ENCODE results near the gene L3MBTL4. TPM values are rescaled to one million over a fixed set of nuclear protein-coding genes. Genes with fewer than 3 reads are reported as not detected.
"Not testable (repeated sequence)": the region's sequence is repeated elsewhere in the genome, so short reads cannot be mapped to it uniquely, and the experiment has no call there.

L3MBTL4 gene
- total RNA-seq, 2 donors from 2014 or later: 4.6 to 7.2 TPM

DNA sequence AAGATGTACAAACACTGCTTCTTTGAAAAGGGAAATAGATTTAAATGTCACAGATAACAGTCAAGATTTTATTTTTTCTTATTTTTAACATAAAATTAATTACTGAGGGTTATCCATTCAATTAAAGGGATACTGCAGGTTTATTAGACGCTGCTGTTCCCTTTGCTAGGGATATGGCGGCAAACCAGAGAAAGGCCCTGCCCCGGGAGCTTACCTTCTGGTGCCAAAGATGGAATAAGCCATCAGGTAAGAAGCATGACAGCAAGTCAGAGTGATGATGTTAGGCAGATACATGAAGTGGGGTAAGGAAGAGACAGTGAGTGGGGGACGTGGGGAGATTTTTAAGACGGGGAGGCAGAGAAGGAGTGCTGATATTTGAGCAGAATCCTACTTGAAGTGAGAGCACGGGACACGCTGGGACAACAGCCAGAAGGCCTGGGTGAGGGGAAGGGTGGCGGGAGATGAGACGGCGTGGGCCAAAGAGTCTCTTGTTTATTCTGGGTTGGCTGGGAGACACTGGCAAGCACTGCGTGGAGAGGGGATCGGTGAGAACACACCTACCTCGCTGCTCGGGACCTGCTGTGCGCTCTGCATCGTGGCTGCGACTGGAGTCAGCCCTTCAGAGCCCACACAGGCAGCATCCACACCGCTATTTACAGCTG lies 268.9 kb downstream of the L3MBTL4 start:
- no peaks in the 10 kb centered on the region for H3K27me3 Mint-ChIP-seq (ENCODE audit: insufficient read depth)
- peaks cover 5% of the 10 kb centered on the region for H3K4me1 Mint-ChIP-seq
- no peak overlapping the region for H3K4me3 ChIP-seq (ENCODE audit: low read length)
- 92 to 97% methylated on average over 16 to 18 of the region's 18 CpGs for WGBS, 2 experiments (ENCODE audit: insufficient coverage in 1 of 2, insufficient read length in 1 of 2)
- no peak overlapping the region for H3K4me3 Mint-ChIP-seq
- no peaks in the 10 kb centered on the region for H3K36me3 Mint-ChIP-seq (ENCODE audit: low read depth)
- H3K9me3 ChIP-seq (ENCODE audit: control insufficient read depth, low read length): no peaks in the 10 kb centered on the region
- H3K27me3 ChIP-seq (ENCODE audit: control insufficient read depth, insufficient read depth, low read length, poor library complexity, severe bottlenecking): no peaks in the 10 kb centered on the region
- no peaks in the 10 kb centered on the region for H3K9me3 Mint-ChIP-seq
- TF ChIP-seq, protein P1, sequence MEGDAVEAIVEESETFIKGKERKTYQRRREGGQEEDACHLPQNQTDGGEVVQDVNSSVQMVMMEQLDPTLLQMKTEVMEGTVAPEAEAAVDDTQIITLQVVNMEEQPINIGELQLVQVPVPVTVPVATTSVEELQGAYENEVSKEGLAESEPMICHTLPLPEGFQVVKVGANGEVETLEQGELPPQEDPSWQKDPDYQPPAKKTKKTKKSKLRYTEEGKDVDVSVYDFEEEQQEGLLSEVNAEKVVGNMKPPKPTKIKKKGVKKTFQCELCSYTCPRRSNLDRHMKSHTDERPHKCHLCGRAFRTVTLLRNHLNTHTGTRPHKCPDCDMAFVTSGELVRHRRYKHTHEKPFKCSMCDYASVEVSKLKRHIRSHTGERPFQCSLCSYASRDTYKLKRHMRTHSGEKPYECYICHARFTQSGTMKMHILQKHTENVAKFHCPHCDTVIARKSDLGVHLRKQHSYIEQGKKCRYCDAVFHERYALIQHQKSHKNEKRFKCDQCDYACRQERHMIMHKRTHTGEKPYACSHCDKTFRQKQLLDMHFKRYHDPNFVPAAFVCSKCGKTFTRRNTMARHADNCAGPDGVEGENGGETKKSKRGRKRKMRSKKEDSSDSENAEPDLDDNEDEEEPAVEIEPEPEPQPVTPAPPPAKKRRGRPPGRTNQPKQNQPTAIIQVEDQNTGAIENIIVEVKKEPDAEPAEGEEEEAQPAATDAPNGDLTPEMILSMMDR (conservative IDR thresholded peaks at IDR 0.05): no peak
- no peak overlapping the region for H3K9ac ChIP-seq (ENCODE audit: extremely low read depth, low read length, poor library complexity, severe bottlenecking)
- H3K36me3 ChIP-seq (ENCODE audit: control insufficient read depth, insufficient read depth, low read length): no peaks in the 10 kb centered on the region
- no peaks in the 10 kb centered on the region for H3K4me1 ChIP-seq (ENCODE audit: control insufficient read depth, insufficient read depth, low read length)
- H3K27ac Mint-ChIP-seq: no peak overlapping the region
- DNase-seq: no peak
- H3K27ac ChIP-seq (ENCODE audit: low read depth, low read length): no peak overlapping the region

DNA sequence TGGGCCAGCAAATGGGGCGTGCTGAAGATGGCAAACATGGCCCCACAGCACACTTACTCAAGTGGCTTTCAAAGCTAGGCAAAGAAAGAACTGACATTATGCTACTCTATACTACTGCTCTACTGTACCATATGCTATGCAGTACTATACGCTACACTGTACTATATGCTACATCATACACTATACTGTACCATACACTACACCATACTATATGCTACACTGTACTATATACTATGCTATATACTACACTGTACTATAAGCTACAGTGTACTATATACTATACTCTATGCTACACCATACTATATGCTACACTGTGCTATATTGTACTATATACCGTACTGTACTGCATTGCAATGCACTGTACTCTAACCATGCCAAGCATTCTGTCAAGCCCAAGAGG lies 275.7 kb downstream of the L3MBTL4 start:
- peaks cover 16% of the 10 kb centered on the region for H3K36me3 Mint-ChIP-seq (ENCODE audit: low read depth)
- H3K36me3 ChIP-seq (ENCODE audit: control insufficient read depth, insufficient read depth, low read length): no peaks in the 10 kb centered on the region
- TF ChIP-seq, protein P1 (conservative IDR thresholded peaks at IDR 0.05): no peak
- H3K9ac ChIP-seq (ENCODE audit: extremely low read depth, low read length, poor library complexity, severe bottlenecking): no peak overlapping the region
- no peaks in the 10 kb centered on the region for H3K27me3 ChIP-seq (ENCODE audit: control insufficient read depth, insufficient read depth, low read length, poor library complexity, severe bottlenecking)
- peaks cover 26% of the 10 kb centered on the region for H3K9me3 Mint-ChIP-seq
- no peaks in the 10 kb centered on the region for H3K4me1 ChIP-seq (ENCODE audit: control insufficient read depth, insufficient read depth, low read length)
- H3K27ac ChIP-seq (ENCODE audit: low read depth, low read length): no peak overlapping the region
- no peaks in the 10 kb centered on the region for H3K9me3 ChIP-seq (ENCODE audit: control insufficient read depth, low read length)
- no peaks in the 10 kb centered on the region for H3K27me3 Mint-ChIP-seq (ENCODE audit: insufficient read depth)
- 92 to 93% methylated on average over 3 of the region's 3 CpGs for WGBS, 2 experiments (ENCODE audit: insufficient coverage in 1 of 2, insufficient read length in 1 of 2)
- DNase-seq: no peak
- no peak overlapping the region for H3K4me3 Mint-ChIP-seq
- no peaks in the 10 kb centered on the region for H3K4me1 Mint-ChIP-seq
- H3K27ac Mint-ChIP-seq: no peak overlapping the region
- H3K4me3 ChIP-seq (ENCODE audit: low read length): no peak overlapping the region

DNA sequence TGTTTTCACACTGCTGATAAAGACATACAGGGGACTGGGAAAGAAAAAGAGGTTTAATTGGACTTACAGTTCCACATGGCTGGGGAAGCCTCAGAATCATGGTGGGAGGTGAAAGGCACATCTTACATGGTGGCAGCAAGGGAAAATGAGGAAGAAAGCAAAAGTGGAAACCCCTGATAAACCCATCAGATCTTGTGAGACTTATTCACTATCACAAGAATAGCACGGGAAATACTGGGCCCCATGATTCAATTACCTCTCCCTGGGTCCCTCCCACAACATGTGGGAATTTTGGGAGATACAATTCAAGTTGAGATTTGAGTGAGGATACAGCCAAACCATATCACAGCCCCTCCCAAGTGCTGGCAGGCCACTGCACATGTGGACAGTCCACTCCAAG lies 278.8 kb downstream of the L3MBTL4 start:
- Mint-ChIP-seq H3K36me3 (ENCODE audit: low read depth) (peaks cover 16% of the 10 kb centered on the region), H3K9me3 (peaks cover 29% of the 10 kb centered on the region)
- H3K4me1 Mint-ChIP-seq; H3K27ac ChIP-seq (ENCODE audit: low read depth, low read length); H3K4me3 Mint-ChIP-seq; H3K4me3 ChIP-seq (ENCODE audit: low read length); H3K27ac Mint-ChIP-seq; H3K9me3 ChIP-seq (ENCODE audit: control insufficient read depth, low read length); DNase-seq; H3K9ac ChIP-seq (ENCODE audit: extremely low read depth, low read length, poor library complexity, severe bottlenecking); H3K27me3 ChIP-seq (ENCODE audit: control insufficient read depth, insufficient read depth, low read length, poor library complexity, severe bottlenecking); H3K27me3 Mint-ChIP-seq (ENCODE audit: insufficient read depth); H3K36me3 ChIP-seq (ENCODE audit: control insufficient read depth, insufficient read depth, low read length); H3K4me1 ChIP-seq (ENCODE audit: control insufficient read depth, insufficient read depth, low read length): not testable (repeated sequence)
- 91% methylated on average over 1 of the region's 1 CpG; no CpG with 5 or more reads in 1 of the 2 experiments for WGBS, 2 experiments (ENCODE audit: insufficient coverage in 1 of 2, insufficient read length in 1 of 2)

DNA sequence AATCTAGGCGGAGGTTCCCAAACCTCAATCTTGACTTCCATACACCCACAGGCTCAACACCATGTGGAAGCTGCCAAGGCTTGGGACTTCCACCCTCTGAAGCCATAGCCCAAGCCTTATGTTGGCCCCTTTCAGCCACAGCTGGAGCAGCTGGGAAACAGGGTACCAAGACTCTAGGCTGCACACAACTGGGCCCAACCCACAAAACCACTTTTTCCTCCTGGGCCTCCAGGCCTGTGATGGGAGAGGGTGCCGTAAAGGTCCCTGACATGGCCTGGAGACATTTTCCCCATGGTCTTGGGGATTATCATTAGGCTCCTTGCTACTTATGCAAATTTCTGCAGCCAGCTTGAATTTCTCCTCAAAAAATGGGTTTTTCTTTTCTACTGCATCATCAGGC lies 279.7 kb downstream of the L3MBTL4 start:
- not testable (repeated sequence) for DNase-seq; H3K4me3 Mint-ChIP-seq; H3K9me3 ChIP-seq (ENCODE audit: control insufficient read depth, low read length); H3K27me3 Mint-ChIP-seq (ENCODE audit: insufficient read depth); H3K4me1 ChIP-seq (ENCODE audit: control insufficient read depth, insufficient read depth, low read length); H3K27me3 ChIP-seq (ENCODE audit: control insufficient read depth, insufficient read depth, low read length, poor library complexity, severe bottlenecking); H3K9ac ChIP-seq (ENCODE audit: extremely low read depth, low read length, poor library complexity, severe bottlenecking); H3K4me1 Mint-ChIP-seq; H3K4me3 ChIP-seq (ENCODE audit: low read length); H3K36me3 ChIP-seq (ENCODE audit: control insufficient read depth, insufficient read depth, low read length); H3K27ac Mint-ChIP-seq; H3K27ac ChIP-seq (ENCODE audit: low read depth, low read length)
- Mint-ChIP-seq H3K36me3 (ENCODE audit: low read depth) (peaks cover 16% of the 10 kb centered on the region), H3K9me3 (peaks cover 29% of the 10 kb centered on the region)
- 93 to 100% methylated on average over 1 to 2 of the region's 2 CpGs for WGBS, 2 experiments (ENCODE audit: insufficient coverage in 1 of 2, insufficient read length in 1 of 2)
